ENCODE data around the gene PLCH2. TPM values are rescaled to one million over a fixed set of nuclear protein-coding genes. Genes with fewer than 3 reads are reported as not detected.

The PLCH2 gene
- total and polyA plus RNA-seq, 2 donors (not counting 3 experiments of a cell fraction or from before 2014, with no cell fraction given) = 0.19 to 0.31 TPM

- FAIRE-seq = no peak
- CTCF ChIA-PET = interaction anchor here (1.0 to 1.4 kb wide), 2 partner anchors 8 to 65 kb away, joined by 3 to 4 read pairs; no protein-coding TSS in a partner anchor
- BruUV-seq (replicated peaks) = no TSS peak
Measured at GRCh38 chr1:2508751-2509150, 32.7 kb downstream of the PLCH2 start.

More at GRCh38 chr1:2508751-2509150, 32.7 kb downstream of the PLCH2 start:
- peaks cover 0 to 43% of the 10 kb centered on the region in 2 experiments for H3K36me3 ChIP-seq (ENCODE audit: control insufficient read depth in 2 of 2, extremely low read depth in 1 of 2, insufficient read depth in 2 of 2, low read length in 2 of 2)
- TF ChIP-seq POLR2A (IDR thresholded peaks at IDR 0.05; ENCODE audit: low read depth, low read length) (no peak), CTCF (IDR thresholded peaks at IDR 0.05; ENCODE audit: extremely low read depth in 1 of 2, insufficient read depth in 1 of 2, low read depth in 1 of 2, low read length in 2 of 2) (no peak), GATA2 (IDR thresholded peaks at IDR 0.05; ENCODE audit: insufficient read depth, insufficient read length, low read depth, low read length) (no peak), EZH2 (IDR thresholded peaks at IDR 0.05; ENCODE audit: borderline replicate concordance, low read depth, low read length, severe bottlenecking) (no peak), POLR2AphosphoS5 (IDR thresholded peaks at IDR 0.05; ENCODE audit: insufficient read depth, low read depth, low read length) (no peak), JUN (IDR thresholded peaks at IDR 0.05; ENCODE audit: borderline replicate concordance, insufficient read depth, insufficient read length, low read depth) (no peak), MYC (IDR thresholded peaks at IDR 0.05; ENCODE audit: low read depth, low read length) (no peak), FOS (IDR thresholded peaks at IDR 0.05; ENCODE audit: borderline replicate concordance, insufficient read depth, low read length) (no peak), MAX (IDR thresholded peaks at IDR 0.05; ENCODE audit: insufficient read depth, insufficient read length) (no peak)
- POLR2A ChIA-PET = no interaction called here
- H3K9me1 ChIP-seq (replicated peaks; ENCODE audit: control insufficient read depth, extremely low read depth, insufficient read depth, low read length) = no peaks in the 10 kb centered on the region
- H3K4me2 ChIP-seq (ENCODE audit: insufficient read depth, low read length) = no peak overlapping the region
- no peak overlapping the region for H3K9ac ChIP-seq (replicated peaks; ENCODE audit: extremely low read depth, insufficient read depth, low read length)
- no peaks in the 10 kb centered on the region for H3K79me2 ChIP-seq (ENCODE audit: control insufficient read depth, insufficient read depth, low read length)
- H3K9me3 ChIP-seq (replicated peaks; ENCODE audit: control insufficient read depth, insufficient read depth, low read length) = no peaks in the 10 kb centered on the region
- H3K27me3 ChIP-seq (ENCODE audit: control insufficient read depth in 2 of 2, insufficient read depth in 2 of 2, low read length in 2 of 2) = no peaks in the 10 kb centered on the region
- no peak overlapping the region for H2AFZ ChIP-seq (ENCODE audit: low read depth, low read length)
- dilution Hi-C loops (cut with MboI; ENCODE audit: extremely low pct_ligation_motif_present, low sequenced_read_pairs) = no loop called here
- DNase-seq (ENCODE audit: low read depth, low spot score) = no peak
- H3K4me3 ChIP-seq (replicated peaks in 1 of 3; ENCODE audit: insufficient read depth in 1 of 3, low read depth in 1 of 3, low read length in 3 of 3) = no peak overlapping the region
- H3K27ac ChIP-seq (ENCODE audit: insufficient read depth, low read depth, low read length) = no peak overlapping the region
- H3K4me1 ChIP-seq (ENCODE audit: control insufficient read depth, extremely low read depth, insufficient read depth, low read length) = no peaks in the 10 kb centered on the region
- no peaks in the 10 kb centered on the region for H4K20me1 ChIP-seq (replicated peaks; ENCODE audit: control insufficient read depth, extremely low read depth, insufficient read depth, low read length)
- intact Hi-C loops (cut with micrococcal nuclease) = loop anchor here (5.0 kb wide), 1 partner anchor 96 kb away; the partner anchor contains the start of gene PEX10

Measured in endothelial cell of umbilical vein (primary cell).